GM19468 (cell line): ENCODE results near the gene GPR21.

ENCODE experiments used
- ATAC-seq: cut with Tn5 transposase; IDR thresholded peaks from one replicate; pipeline ENCODE4 v1.9.1; 2021; ENCODE audit warnings: mild to moderate bottlenecking, moderate library complexity, moderate number of reproducible peaks; ENCODE audit not compliant: unreplicated experiment; ENCODE audit errors: extremely low read depth

GPR21 gene

GRCh38 chr9:123031963-123032362 lies 1.5 kb upstream of the GPR21 start:
- no peak for ATAC-seq

- ATAC-seq = no peak
Measured at GRCh38 chr9:123033864-123034601, 566 bp downstream of the GPR21 start.

DNA sequence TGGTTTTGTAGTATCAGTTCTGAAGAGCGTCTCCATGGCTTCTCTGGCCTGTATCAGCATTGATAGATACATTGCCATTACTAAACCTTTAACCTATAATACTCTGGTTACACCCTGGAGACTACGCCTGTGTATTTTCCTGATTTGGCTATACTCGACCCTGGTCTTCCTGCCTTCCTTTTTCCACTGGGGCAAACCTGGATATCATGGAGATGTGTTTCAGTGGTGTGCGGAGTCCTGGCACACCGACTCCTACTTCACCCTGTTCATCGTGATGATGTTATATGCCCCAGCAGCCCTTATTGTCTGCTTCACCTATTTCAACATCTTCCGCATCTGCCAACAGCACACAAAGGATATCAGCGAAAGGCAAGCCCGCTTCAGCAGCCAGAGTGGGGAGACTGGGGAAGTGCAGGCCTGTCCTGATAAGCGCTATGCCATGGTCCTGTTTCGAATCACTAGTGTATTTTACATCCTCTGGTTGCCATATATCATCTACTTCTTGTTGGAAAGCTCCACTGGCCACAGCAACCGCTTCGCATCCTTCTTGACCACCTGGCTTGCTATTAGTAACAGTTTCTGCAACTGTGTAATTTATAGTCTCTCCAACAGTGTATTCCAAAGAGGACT lies 1.5 kb downstream of the GPR21 start:
- ATAC-seq = no peak

DNA sequence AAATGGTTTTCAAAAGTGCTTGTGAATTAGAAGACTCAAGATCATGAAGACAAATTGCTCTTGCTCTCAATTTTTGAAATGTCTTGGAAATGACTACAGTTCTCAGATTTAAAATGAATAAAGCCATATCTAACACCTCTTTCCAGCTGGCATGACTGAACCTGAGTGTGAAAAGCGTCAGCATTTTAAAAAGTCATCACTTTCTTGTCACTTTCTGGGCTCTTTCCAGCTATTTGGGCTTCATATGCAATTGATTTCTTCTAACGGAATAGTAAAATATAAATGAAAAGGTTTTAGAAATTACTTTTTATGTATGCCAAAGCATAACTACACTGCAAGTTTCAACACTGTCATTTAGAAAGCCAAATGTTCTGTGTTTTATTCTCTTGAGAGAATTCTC lies 2.3 kb downstream of the GPR21 start:
- no peak for ATAC-seq

DNA sequence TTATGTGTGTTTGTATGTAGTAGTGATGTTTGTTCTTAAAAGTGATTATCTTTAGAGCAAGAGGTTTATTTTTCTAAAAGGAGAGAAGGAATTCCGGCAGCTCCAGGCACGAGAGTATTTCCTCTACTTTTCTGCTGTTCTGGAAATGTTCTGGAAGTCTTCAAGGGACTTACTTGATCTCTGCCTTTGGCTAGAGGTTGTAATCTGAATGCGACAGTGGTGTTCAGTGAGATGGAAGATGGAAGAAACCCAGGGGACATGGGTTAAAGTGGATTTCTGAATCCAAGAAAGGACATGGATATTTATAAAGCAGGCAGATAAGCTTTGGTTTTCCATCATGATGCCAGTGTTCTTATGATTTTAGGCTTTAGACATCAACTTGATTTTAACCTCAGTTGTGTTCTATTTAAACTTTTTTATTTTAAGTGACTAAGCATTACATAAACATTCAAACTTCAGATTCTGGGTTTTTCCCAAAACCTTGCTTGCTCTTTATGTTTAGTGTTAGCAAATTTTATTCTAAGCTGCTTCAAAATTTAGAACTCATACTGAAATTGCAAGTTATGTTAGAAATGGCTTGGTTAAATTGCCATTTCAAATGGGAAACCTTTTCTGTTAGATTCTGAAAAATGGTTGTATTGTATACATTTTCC lies 3.6 kb downstream of the GPR21 start:
- no peak for ATAC-seq

- ATAC-seq = no peak
Measured at GRCh38 chr9:123039617-123040219, 6.3 kb downstream of the GPR21 start.

DNA sequence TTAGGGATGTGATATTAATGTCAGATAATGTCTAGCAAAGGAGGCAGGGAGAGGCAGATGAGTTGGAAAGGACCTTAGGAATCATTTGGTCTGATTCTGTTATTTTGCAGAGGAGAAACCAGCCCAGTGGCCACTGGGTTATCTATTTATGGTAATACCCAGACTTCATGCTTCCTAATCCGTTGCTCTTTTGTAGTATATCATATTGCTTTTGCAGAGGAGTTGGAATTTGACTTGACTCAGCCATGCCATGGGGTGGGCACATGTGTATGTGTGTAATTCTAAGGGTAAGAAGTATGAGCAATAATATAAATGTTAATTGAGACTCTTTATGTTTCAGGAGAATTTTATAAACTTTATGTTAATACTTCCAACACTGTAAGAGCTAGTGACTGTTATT lies 7.3 kb downstream of the GPR21 start:
- ATAC-seq = no peak

DNA sequence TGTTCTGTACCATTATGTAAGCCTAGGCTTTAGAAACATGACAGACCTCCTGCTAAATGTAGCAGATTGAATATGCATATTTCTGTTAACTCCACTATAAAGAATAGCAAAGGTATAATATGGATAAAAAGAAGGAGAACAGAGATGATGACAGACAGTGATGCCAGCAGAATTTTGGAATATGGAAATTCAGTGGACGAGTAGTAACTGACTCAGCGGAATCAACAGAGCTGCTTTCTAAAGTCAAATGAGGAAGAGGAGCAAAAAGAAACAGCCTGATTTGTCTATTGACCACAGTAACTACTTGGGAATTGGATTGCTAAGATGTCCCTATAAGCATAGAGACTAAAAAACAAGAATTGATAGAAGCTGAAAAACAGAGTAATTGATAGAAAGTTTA lies 8.0 kb downstream of the GPR21 start:
- ATAC-seq = no peak

DNA sequence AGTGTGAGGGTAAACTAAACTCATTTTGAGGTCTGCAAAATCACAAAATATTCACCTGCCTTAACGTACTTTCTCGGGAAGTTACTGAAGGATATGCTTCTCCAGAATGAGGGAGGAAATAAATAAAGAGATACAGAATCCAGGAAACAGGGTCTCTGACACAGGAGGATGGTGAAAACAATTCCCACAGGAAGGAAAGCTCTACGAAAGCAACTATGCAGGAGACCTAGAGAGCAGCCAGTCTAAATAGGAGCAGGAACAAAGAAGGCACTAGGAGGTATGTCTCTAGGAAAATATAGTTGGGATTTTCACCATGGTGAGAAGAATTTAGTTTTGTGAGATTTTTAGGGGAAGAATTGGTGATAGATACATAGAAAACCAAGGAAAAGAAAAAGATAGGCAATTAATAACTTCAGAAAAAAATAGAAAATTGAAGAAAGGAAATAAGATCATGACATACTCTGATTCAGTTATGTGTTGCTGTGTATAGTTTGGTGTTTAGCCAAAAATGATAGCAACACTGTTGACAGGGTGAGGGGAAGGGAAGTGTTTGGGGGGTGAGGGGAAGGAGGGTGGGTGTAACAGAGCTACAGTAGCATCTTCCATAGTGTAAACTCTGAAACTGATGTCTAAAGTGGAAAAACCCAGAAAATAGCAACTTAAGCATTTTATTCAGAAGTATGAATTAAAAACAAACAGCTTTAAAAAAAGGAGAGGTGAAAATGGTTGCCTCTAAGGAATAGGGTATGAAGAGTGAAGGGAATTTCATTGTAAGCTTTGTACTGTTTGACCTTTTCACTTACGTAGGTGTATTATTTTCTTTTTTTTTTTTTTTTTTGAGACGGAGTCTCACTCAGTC lies 9.8 kb downstream of the GPR21 start:
- no peak for ATAC-seq

DNA sequence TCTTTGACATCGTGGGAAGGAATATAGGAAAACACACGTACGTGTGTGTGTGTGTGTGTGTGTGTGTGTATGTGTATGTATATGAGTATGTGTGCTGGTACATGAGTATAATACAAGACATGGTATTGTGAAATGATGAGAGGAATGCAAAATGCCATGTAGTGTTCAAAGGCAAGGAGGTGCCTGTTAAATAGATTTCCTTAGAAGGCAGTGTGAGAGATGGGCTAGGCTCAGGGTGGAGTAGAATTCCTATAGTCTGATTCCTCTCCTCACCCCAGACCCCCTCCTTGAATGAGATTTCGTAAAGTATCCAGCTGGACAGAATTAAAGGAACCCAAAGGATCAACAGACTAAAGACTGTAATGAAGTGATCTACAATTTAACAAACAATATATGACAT lies 11.1 kb downstream of the GPR21 start:
- ATAC-seq = no peak

DNA sequence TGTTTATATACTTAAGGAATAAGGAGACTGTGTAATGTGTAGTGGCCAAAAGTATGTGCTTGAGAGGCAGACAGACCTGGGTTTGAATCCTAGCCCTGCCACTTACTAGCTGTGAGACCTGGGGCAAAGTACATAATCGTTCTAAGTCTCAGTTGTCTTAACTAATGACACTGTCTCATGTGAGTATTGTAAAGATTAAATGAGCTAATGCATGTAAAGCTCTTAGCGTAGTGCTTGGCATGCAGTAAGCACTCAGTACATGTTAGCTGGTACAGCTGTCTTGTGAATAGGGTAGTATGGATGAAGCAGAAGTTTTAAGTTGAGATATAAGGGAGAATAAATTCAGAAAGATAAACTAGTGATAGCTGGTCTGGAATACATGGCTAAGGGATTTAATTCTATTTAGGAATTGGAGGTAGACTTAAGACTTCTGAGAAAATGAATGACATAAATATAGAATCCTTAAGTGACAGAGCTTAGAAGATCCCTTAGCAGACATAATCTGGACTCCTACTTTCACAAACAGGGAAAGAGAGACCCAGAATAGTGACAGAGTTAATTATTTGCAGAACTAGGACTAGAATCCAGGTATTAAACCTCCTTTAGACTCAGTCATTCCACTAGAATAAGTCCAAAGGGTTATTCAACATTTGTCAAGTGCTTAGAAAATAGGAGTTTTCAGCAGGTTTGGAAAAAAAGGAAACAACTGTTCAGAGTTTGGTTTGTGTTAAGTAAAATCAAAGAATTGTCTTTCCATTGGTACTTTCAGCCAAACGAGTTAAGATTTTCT lies 13.1 kb downstream of the GPR21 start:
- no peak for ATAC-seq

DNA sequence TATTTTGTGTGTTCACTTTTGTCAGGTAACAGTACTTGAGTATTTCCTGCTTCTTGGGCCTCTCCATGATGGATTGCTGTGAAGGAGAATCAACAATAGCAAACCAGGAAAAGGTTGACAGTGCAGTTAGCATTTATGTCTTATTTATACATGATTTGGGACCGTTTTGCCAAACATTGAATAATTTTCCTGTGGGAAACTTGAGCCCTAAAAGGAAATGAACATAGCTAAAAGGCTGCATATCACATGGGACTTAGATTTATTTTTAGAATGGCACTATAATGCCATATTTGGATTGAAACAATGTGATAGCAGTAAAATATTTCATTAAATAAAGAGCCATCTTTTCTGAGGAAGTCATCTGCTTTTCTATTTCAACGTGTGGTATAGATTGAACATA lies 15.3 kb downstream of the GPR21 start:
- no peak for ATAC-seq

GRCh38 chr9:123049589-123050222 lies 16.2 kb downstream of the GPR21 start:
- no peak for ATAC-seq

DNA sequence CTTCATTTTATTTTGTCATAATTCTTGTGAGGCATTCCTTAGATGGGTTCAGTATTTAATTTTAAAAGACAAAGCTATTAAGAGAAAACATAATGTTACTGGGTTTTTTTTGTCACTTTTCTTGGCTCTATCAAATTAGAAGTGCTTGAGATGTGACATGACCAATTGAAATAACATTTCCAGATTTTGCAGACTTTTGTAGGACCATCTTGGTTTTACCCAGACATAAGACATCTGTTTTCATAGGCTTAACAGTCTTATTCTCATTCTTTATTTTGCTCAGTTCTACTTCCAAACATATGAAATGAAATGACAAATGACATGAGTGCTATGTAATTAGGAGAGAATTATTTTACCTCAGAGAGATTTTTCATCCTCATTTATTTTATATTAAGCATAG lies 19.6 kb downstream of the GPR21 start:
- ATAC-seq = no peak

- no peak for ATAC-seq
Measured at GRCh38 chr9:123053711-123054110, 20.2 kb downstream of the GPR21 start.

DNA sequence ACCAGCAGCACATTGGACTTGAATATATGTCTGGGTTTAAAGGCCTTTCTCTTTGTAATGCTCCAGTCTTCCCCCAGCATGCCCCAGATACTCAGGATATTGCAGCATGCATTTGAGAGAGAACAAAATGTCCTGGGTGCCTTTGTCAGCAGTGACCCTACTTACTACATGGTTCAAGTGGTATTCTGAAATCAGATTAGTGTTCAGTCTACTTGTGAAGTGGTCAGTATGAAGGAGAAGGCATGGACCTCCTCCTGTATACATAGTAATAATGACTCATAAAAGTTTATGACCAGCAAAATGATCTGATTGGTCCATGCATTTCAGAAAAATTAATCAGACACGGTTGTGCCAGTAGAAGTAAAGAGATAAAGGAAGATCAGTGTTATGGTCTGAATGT lies 25.4 kb downstream of the GPR21 start:
- ATAC-seq = no peak

GRCh38 chr9:123059472-123060220 lies 26.2 kb downstream of the GPR21 start:
- no peak for ATAC-seq

DNA sequence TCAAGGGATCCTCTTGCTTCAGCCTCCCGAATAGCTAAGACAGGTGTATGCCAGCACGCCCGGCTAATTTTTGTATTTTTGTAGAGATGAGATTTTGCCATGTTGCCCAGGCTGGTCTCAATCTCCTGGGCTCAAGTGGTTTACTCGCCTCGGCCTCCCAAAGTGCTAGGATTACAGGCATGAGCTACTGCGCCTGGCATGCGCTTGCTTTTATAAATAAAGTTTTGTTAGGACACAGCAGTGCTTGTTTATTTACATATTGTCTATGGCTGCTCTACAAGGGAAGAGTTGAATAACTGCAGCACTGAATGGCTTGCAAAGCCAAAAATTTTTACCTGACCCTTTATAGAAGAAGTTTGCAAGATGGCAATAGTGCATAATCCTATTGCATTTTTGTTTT lies 27.7 kb downstream of the GPR21 start:
- no peak for ATAC-seq
